Cardiac fibroblast (primary cell): ENCODE data around the gene CANX.
"Not testable (repeated sequence)": the region's sequence is repeated elsewhere in the genome, so short reads cannot be mapped to it uniquely, and the experiment has no call there.

Experiments used
- DNase-seq, 2 donors: peaks; one replicate each; pipeline versions ENCODE4 v3.0.0 to v3.0.0-alpha.2; 2010; ENCODE audit warnings: low read depth in 2 of 2
- H3K4me3 ChIP-seq, 2 donors: replicated peaks in 1 of 2; 1 replicate in 1 of 2; 2 replicates in 1 of 2; pipeline ENCODE4 v1.5.1; 2011; ENCODE audit warnings: low read depth in 2 of 2, low read length in 2 of 2, mild to moderate bottlenecking in 2 of 2, moderate library complexity in 1 of 2
- CTCF ChIP-seq: IDR thresholded peaks from one replicate; pipeline ENCODE4 v1.5.1; 2011; ENCODE audit warnings: low read depth, mild to moderate bottlenecking, low read length, inconsistent platforms

The CANX gene

DNA sequence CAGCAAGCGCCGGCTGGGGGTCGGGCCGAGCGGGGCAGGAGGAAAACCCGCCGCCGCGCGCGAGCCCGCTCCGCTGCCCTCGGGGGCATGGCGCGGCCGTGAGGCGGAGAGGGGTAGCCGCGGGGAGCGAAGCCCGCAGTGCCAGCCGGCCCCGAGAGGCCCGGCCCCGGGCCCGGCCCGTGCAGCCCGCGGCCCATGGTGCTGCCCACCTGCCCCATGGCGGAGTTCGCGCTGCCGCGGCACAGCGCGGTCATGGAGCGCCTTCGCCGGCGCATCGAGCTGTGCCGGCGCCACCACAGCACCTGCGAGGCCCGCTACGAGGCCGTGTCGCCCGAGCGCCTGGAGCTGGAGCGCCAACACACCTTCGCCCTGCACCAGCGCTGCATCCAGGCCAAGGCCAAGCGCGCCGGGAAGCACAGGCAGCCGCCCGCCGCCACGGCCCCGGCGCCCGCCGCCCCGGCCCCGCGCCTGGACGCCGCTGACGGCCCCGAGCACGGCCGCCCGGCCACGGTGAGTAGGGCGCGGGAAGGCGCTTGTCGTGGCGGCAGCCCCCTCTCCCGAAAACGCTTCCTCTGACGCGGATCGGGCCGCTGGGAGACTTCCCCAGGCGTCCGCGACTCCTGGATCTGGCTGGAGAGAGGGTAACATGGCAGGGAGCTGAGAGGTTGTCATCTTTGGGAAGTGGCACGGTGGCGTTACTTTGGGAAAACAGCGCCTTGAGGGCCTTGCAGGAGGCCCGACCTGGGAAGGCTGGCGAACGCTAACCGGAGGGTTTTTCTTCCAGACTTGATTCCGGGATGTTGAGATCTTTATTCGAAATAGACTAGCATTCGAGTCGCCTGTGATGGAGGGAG lies 34.4 kb downstream of the CANX start:
- DNase-seq = peak; percentile 30 to 44
- TF ChIP-seq CTCF = no peak

DNA sequence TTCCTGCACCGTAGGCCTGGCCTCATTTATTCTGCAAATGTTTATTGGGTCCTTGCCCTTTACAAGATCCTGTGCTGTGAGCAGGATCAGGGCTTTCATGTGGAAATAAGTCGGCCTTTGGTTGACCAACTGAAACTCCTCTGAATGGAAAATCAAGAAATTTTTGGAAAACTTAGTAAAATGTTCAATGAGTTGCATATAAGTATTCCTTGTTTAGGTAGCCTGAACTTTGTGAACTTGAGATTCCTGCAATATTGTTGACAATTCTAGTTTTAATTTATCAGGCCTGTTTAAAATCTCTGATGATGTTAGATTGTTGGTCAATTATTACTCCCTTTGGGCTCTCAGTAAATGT lies 35.0 kb downstream of the CANX start:
- DNase-seq = no peak
- H3K4me3 ChIP-seq = peak overlapping the region; percentile 66 to 79
- TF ChIP-seq CTCF = no peak

More for the DNA sequence above, 34.4 kb downstream of the CANX start:
- H3K4me3 ChIP-seq = peak overlapping the region; percentile 66 to 79

GRCh38 chr5:179734536-179735164 lies 35.9 kb downstream of the CANX start:
- TF ChIP-seq CTCF = no peak
- H3K4me3 ChIP-seq = peak overlapping the region in 1 of 2 donors; percentile 79
- DNase-seq = no peak

- H3K4me3 ChIP-seq = no peak overlapping the region
- TF ChIP-seq CTCF = no peak
- DNase-seq = no peak
Observed at GRCh38 chr5:179738742-179739141, 40.0 kb downstream of the CANX start.

GRCh38 chr5:179744106-179744505 lies 45.3 kb downstream of the CANX start:
- DNase-seq, H3K4me3 ChIP-seq: not testable (repeated sequence)

DNA sequence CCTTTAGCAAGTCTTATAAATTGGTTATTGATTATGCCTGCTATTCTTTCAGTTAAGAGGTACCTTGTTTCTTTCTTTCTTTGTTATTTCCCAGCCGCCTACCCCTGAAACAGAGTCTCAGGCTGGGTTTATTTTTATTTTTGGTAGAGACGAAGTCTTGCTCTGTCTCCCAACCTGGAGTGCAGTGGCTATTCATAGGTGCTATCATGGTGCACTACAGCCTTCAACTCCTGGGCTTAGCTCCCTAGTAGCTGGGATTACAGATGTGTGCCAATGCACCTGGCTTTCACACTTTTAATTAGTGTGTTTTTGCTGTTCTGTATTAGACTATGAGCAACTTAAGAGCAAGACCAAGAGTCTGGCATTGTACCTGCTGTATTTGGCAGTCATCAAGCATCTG lies 48.1 kb downstream of the CANX start:
- H3K4me3 ChIP-seq = no peak overlapping the region
- no peak for TF ChIP-seq CTCF

DNA sequence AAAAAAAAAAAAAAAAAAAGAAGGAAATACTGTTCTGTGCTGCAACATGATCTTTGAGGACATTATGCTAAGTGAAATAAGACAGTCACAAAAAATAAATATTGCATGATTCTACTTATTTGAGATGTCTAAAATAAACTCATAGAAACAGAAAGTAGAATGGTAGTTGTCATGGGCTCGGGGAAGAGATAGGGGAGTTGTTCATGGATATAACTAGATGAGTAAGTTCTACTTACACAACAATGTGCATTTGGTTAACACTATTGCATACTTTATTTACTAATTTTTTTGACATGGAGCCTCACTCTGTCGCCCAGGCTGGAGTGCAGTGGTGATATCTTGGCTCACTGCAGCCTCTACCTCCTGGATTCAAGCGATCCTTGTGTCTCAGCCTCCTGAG lies 49.0 kb downstream of the CANX start:
- no peak for TF ChIP-seq CTCF
- no peak for DNase-seq

More for the DNA sequence above, 48.1 kb downstream of the CANX start:
- no peak for DNase-seq

More for the DNA sequence above, 49.0 kb downstream of the CANX start:
- H3K4me3 ChIP-seq = no peak overlapping the region
